ENCODE measurements around the gene POLN.

The POLN gene

DNA sequence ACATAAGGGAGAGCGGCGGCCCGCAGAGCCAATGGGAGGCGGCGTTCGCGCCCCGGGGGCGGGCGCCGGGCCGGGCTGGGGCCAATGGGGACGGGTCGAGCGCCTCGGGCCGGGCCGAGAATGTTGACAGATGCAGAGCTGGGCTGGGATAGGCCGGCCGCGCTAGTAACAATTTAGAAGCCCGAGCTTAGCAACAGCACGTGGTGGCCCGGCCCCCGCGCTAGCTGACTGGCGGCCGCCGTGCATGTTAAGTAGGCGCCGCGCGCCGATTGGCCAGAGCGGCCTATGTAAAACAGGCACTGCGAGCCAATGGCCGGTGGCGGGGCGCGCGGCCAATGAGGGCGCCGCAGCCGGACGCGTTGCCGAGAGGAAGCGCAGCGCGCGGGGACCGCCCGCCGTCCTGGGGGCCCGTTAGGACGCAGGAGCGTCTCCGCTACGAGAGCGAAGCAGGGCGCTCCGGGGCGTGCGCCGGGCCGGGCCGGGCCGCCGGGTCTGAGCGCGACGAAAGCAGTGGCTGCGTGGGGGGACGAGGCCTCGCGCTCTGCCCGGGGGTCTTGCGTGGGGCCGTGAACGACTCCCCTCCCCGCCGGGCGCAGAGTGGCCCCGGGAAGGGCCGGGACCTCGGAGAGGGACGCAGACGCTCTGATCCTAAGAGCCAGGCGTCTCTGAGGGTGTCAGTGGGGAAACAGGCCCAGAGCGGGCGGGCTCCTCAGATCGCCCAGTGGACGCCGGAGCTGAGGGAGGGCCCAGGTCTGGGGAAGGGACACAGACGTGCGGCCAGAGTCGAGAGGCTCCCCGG lies 20.4 kb upstream of the POLN start:
- peak; percentile 100 for DNase-seq

DNA sequence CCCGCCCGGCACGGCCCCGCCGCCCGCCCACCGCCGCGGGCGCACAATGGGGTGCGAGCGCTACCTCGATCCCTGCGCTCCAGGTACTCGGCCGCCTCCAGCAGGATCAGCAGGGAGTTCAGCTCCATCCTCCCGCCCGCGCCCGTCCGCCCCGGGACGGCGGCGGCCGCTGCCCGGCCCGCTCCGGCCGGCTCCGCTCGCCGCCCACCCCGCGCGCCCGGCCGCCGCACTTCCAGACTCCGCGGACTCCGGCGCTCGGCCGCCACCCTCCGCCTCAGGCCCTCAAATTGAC lies 19.9 kb upstream of the POLN start, which contains the start of gene MXD4:
TSS of gene MXD4 (minus strand) at position 257 of the 292 bp plus-strand sequence. CDS start at position 128, 129 bp downstream.
- DNase-seq, result no peak

DNA sequence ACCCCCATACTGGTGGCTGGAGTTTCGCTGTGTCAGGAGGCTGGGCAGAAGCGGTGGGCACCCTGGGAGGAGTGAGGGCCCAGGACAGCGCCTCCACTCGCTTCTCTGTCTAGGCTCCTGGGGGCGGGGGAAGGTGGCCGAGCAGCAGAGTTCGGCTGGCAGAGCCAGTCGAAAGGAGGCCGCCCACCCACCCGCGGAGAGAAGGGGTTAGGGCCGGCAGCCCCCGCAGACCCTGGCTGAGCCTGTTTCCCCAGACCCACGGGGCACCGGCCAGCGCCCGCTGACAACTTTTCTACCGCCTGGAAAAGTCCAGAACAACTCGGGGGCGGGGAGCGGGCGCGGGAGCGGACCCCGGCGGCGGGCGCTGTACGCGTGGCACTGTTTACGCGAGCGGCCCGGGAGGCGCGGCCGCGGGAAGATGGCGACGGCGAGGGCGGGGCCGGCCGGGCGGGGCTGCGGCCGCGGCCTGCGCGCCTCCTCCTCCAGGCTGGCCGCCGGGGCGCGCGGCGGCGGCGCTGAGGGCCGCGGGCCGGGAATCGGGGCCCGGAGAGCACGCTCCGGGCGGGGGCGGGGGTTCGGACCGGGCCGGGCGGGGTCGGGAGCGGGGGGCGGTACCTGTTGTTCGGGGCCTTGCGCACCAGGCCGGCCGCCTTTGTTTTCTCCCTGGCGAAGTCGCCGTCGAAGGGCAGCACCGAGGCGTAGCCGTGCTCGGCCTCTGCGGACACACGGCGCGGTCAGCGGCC lies 19.4 kb upstream of the POLN start:
- DNase-seq, result peak; percentile 64 to 89 (median 75)

DNA sequence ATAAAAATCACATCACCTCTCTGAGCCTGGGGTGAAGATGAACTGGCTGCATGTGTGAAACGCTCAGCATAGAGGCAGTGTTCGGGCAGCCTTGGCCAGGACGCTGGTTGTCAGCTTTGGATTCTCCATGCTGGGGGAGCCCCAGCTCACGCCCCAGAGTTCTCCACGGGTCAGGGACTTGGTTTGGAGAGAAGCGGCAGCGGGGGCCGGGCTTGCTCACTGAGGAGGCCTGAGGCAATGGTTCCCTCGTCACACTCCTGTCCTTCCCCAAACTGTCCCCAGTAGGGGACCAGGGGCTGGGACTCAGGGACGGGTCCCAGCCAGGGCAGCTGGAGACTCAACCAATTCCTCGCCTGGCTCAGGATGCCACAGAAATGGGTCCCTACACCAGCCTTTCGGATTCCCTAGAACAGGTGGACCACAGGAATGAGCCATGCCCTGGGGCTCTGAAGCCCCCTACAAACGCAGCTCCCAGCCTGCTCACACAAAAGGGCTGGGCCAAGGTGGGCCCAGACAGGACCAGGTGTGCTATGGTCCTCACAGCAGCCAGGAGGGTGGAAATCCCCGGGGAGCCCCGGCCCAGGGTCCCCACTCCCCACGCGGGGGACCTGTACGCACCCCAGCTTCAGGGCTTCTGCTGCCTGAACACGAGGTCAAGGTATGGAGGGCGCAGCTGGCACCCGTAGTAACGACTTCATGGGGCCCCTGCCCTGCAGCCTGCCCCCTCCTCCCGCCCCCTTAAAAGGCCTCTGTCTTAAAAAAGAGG lies 18.6 kb upstream of the POLN start:
- DNase-seq, result no peak

DNA sequence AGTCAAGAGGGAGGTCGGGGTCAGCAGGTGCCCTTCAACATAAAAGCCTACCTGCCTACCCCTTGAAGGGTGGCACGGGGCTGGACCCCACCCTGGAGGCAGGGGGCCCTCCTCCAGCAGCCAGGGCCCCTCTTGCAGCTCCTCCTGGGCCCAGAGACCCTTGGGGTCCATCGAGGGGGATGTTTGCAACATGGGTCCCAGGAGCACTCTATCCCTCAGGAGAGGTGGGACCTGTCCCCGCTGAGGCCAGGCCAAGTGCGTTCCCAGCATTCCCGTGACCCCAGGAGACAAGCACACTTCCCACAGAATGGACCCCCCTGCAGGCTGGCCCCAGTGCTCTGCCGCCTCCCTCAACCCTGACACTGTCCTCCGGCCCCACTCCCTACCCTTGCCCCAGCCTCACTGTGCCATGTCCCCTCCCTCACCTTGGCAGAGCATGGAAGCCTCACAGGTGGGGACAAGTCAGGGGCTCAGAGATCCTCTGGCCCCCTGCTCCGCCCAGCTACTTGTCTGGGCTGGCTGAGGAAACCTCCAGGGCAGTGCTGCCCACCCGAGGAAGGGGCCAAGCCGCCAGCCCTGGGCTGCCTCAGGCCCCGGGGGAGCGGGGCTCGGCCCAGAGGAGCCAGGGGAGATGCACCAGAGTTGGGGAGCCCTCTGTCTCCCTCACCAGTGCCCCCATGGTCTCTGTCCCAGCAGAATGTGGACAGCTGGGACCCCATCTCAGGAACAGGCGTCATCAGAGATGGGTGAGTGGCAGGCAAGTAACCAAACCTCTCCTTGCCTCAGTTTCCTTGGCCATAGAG lies 17.8 kb upstream of the POLN start:
- no peak for DNase-seq

DNA sequence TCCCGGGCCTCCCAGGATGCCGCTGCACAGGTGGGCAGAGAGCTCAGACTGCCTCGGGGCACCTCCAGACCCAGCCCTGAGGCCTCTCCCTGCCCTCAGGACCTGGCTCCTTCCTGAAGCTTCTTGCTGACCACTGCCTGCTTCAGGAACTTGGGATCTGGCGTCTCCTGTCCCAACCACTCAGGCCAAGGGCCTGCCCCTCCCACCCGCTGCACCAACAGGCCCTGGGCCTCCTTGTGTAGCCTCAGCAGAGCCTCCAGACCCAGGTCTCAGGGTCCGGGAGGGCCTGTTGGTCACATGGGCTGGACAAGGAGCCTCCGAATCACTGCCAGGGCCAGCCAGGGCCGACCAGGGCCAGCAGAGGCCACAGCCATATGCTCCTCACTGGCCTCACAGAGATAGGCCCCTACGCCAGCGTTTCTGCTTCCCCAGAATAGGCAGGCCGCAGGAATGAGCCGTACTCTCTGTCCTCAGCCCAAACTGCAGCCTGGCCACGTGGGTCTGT lies 17.2 kb upstream of the POLN start:
- DNase-seq, result no peak

DNA sequence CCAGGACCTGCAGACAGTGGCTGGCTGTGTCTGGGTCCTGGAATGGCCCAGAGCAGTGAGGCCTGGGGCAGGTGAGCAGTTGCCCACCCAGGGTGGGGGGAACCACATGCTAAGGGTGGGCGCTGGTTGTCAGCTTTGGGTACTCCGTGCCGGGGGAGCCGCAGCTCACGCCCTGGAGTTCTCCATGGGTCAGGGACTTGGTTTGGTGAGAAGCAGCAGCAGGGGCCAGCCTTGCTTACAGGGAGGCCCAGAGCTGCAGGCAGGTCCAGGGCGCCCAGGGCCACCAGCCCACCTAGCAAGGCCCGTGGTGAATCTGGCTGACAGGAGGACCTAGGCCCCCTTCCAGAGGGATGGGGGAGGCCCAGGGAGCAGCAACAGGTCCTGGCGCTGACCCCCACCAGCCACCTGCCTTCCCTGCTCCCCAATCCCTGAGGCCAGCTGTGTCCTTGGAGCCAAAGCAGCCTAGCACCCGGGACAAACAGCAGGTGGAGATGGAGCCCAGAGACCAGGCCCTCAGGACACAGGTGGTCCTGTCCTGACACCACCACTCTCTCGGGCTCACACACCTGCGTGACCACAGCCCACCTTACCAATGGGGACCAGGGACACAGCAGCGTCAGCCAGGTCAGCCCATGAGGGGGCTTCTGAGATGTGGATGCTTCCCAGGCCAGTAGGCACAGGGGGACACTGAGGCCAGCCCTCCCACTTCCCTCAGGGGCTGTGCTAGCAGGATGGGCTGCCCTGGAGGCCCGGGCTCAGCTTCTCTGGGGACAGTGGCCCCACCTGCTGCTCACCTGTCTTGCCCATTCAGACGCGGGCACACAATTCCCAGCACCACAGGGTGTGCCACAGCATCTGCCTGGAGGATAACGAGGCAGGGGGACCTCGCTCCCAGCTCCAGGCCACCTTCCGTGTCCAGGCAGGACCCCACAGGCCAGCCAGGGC lies 16.4 kb upstream of the POLN start:
- DNase-seq, result no peak

DNA sequence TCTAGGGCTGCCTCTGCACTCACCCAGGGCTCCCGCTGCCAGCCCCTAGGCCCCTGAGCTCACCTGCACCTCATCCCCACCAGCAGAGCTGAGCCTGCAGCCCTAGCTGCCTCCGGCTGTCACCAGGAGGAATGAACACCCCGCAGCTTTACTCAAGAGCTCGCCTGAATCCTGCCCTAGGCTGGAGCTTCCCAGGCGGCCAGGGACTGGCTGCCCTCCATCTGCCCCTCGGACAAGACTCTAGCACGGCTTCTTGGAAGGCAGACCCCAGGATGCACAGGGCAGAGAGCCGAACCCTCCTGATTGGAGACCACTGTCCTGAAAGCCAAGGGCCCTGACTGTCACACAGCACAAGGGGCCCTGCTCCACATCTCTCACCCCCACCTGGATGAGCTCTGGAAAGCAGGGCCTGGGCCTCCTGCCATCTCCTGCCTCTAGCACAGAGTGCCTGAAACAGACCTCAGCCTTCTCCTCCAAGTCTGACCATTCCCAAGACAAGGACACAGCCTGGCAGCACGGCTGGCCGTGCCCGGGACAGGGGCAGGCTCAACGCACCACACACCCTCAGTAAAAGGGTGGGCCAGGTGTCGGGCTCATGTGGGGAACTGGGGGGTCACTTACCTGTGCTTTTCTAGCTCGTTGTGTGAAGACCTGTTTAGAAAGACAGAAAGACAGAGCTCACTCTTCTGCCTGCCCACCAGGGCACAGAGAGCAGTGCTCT lies 15.6 kb upstream of the POLN start:
- no peak for DNase-seq

DNA sequence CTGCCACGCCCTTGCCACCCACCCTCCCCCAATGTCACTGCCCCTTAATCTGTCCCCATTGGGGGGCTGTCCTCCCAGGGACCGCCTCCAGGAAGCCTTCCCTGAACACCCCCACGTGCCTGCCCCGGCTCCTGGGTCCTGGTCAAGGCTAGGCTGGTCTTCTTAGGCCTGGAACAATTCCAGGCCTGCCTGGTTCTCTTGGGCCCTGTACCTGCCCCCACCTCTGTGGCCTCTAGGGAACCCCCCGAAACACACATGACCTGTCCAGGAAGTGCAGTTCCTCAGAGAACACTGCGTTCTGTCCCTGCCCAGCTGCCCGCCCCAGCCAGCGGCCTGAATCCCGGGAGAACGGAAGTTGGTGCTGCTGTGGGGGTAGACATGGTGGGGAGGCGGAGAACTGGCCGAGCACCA lies 14.9 kb upstream of the POLN start:
- DNase-seq, result no peak

DNA sequence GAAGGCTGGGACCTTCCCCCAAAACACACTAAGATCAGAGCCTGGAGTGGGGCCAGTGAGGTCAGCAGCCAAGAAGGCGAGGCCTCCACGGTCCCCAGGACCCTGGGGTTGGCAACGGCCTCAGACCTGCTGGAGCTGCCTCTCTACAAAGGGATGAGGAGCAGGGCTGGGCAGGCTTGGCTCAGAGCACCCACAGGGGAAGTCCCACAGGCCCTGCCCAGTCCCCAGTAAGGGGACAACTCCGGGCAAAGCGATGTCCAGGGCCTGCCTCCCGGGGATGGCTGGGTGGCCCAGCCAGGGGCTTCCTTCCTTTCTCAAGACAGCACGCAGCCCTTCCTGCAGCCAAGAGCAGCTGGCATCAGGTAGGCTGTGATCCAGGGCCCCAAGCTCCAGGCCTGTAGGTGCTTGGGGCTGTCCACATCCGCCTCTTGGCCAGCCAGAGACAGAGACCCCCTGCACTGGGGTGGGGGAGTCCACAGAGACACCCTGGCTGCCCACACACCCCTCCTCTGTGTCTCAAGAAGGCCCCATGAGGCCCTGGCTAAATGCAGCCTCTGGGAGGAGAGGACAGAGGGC lies 14.3 kb upstream of the POLN start:
- no peak for DNase-seq

DNA sequence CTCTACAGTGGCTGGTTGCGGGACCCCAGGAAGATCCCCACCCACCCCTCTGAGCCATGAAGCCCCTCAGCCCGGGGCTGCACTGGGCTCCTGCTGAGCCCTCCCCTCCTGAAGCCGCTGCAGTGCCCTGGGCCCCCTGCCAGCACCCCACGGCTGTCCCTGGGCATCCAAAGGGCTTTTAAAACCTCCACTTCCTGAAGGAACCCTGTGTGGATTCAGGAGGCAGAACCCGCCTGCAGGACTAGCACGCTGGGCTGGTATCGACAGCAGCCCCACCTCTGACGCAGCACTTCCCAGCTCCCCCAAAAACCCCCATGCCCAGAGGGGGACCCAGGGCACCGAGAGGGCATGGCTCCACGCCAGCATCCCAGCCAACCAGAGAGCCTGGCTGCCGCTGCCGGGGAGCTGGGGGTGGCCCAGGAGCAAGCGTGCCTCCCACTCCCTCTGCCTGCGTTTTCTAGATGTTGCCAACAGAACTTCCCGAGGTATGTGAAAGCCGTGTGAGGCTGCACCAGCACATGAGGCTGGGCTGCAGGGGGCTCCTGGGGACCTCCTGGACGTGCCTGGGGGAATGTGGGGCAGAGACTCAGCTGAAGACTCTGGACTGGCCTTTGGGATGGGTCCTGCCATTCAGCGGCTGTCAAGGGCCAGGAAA lies 13.7 kb upstream of the POLN start:
- no peak for DNase-seq

DNA sequence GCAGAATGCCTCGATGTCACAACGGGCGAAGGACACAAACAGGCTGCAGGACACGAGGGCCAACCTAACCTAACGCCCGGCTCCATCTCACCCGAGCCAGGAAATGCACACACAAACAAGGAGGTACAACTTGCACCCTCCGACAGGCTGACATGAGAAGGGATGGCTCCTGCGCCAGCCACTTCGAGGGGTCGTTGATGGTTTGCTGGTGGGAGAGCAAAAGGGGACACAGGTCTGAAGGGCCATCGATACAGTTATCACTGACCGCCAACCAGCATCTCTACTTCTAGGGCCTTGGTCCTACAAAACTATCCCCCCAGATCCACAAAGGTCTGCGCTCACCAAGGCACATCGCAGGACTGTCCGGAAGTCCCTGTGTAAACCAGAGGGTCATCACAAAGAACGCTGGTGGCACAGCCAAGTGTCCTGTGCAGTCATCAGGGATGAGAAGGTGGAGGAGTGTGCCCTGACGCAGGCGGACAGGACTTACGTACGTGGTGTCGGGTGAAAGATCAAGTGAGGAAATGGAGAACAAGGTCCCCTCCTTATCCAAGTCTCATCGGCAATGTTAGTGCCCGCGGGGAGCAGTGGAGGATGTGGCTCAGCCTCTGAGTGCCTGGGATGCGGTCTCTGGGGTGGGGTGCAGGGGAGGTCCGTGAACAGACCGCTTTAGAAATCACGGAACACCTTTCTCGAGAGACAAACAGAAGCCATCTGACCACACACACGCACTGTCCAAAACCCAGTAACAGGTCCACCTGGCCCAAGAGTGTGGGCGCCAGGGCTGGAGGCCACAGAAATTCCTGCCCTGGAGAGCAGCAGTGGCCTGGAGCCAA lies 13.0 kb upstream of the POLN start:
- no peak for DNase-seq

DNA sequence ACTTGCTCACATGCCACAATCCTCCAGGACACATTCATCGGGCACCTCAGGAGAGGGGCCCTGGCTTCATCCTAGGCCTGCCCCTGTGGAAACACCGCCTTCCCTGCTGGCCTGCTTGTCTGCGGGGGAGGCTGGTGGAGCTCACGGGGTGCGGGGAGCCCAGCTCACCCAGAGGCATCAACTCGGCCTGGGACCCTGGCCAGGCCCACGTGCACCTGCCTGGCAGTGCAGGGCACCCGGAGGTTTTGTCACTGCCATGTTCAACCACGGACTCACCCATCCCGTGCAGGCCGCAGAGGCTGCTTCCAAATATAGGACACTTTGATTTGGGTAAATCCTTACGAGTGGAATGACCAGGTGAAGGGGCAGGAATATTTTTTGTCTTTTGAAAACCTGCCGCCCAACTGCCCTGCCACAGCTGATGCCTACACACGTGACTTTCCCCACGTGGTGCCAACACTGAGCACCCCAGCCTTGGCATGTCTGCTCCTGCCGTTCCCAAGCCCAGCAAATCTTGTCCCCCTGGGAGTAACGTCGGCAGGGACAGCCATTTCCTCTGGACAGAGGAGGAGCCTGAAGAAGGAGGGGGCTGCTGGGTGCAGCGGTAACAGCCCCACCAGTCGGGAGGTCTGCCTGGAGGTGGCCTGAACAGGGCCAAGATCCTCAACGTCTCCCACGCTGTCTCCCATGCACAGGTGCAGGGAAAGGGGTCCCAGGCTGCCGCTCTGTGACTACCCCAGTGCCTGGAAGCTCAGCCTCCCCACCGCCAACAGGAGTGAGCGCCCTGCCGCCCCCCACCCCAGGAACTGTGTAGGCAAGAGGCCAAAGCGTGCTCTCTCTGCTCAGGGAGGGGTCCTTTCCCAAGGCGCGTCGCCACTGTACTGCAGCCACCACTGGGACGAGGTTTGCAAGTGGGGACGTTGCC lies 11.5 kb upstream of the POLN start:
- no peak for DNase-seq

DNA sequence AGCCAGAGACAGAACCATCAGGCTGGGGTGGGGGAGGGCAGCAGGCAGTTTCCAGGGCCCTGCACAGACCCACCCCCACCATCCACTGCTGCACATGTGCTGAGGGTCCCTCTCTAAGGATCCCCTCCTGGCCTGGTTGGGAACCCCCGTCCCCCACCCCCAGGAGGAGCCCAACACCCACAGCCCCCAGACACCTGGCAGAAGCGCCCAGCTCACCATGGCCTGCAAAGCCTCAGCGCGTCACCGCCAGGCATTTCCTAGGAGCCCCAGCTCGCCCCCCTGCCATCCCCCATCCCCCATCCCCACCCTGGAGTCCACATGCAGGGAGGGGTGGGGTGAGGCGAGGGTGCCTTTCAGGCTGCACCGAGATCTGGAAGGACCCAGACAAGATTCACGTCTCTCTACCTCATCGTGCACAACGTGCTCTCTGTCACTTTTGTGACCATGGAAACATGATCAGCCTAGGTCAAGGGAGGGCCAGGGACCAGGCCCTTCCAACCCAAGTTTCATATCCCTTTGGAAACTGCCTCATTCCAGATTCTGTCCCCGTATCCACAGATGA lies 10.7 kb upstream of the POLN start:
- no peak for DNase-seq

DNA sequence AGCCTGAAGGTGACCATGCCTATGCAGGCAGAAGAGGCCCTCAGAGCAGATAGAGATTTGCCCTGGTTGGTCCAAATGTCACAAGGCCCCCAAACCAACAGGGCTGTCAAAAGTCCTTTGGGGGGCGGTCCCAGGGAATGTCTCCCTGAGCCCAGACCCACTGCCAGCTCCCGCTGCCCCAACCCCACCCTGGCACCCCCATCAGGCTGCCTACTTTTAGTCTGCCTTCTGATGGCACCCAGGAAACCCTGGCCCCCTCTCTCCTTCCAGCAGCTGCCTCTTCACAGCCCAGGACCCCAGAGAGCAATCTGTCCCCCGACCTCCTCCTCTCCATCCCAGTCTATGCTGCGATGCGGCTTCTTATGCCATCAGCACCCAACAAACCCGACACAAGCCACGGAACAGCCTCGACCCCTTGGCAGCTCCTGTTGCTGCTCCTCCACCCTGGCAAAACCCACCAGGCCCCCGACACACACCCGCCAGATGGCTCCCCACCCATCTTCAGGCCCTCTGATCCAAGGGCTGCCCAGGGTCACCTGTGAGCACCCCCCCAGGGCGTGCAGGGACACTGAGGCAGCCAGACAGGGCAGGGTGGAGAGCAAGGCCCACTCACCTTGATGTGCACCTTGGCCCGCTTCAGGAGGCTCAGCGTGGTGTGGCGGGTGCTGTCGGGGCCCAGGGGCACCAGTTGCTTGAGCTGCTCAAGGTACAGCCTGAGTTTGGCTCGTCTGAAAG lies 10.0 kb upstream of the POLN start:
- no peak for DNase-seq

DNA sequence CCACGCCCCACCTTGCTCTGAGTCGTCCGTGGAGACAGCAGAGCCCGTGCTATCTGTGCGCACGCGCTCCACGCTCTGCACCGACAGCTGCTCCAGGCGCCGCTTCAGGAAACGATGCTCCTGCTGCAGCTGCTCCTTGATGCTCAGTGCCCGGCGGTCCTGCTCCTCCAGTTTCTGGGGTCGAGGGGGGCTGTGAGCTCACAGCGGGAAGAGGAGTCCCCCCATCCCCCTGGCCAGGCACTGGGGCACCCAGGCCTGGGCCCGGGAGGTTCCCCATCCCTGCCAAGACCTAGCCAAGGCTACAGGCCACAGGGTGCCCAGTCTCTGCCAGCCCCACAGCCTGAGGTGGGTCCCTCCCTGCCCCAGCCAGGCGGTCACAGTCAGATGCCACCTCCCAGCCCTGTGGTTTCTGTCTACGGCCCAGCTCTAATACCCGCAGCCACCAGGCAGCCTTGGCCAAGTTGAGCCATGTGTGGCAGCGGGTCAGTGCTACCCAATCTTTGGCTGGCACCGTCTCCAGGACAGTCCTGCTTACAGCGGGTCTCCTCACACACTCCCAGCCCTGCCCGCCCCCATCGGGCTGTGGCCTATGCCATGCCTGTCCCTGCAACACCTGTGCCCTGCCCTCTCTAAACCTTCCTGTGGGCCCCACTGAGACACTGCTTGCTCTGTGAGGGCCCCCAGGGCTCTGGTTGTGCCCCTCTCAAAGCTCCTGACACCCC lies 9.3 kb upstream of the POLN start:
- DNase-seq, result no peak
